HG03469 (cell line): ENCODE measurements around the gene STAT3.
"Not testable (repeated sequence)": the region's sequence is repeated elsewhere in the genome, so short reads cannot be mapped to it uniquely, and the experiment has no call there.

Experiments
- ATAC-seq: cut with Tn5 transposase; IDR thresholded peaks from one replicate; pipeline ENCODE4 v1.9.1; 2021; ENCODE audit warnings: mild to moderate bottlenecking, moderate library complexity, moderate number of reproducible peaks; ENCODE audit not compliant: unreplicated experiment

STAT3 gene

DNA sequence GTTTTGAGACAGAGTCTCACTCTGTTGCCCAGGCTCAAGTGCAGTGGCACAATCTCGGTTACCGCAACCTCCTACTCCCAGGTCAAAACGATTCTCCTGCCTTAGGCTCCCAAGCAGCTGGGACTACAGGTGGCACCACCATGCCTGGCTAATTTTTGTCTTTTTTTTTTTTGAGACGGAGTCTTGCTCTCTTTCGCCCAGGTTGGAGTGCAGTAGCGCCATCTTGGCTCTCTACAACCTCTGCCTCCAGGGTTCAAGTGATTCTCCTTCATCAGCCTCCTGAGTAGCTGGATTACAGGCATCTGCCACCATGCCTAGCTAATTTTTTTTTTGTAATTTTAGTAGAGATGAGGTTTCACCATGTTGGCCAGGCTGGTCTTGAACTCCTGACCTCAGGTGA is 70.3 kb downstream of the STAT3 start:
- not testable (repeated sequence) for ATAC-seq

DNA sequence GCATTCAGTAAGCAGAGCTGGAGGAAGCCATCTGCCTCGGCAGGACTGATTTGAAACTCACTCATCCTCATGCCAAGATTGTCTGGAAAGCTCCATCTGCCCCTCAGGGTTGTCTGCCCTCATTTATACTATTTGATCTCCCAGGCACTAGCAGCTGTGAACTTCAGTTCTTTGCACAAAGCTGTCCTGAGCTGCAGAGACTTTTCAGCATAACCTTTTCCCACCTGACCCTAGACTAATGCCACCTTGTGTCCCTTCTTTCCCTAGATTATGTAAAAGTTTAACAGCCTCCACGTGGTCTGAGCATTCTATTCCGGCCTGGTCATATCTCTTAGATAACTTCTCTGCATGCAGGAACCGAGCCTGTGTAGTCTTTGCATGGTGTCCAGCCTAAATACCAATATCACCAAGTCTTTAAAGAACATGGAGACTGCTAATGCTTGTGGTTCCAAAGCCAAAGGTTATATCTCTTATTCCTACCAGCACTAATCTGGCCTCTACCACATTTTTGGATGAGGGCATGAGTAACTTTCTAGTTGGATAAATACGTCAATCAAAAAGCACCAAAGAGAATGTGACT is 70.9 kb downstream of the STAT3 start:
- ATAC-seq, result no peak

DNA sequence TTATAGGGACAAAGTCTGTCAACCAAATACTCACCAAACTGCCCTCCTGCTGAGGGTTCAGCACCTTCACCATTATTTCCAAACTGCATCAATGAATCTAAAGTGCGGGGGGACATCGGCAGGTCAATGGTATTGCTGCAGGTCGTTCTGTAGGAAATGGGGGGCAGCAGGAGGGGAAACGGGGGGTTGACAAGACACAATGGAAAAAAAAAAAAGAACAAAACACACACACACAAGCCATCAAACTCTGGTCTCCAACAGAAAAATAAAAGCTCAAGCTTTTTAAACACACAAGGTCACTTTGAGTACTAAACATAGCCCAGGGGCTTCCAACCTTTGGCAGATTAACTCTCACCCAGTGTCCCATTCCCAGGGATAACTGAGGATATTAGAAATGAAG is 71.5 kb downstream of the STAT3 start:
- no peak for ATAC-seq

GRCh38 chr17:42315402-42316156 is 72.7 kb downstream of the STAT3 start:
- no peak for ATAC-seq

- no peak for ATAC-seq
These were observed 74.3 kb downstream of the STAT3 start for GRCh38 chr17:42313773-42314566.

DNA sequence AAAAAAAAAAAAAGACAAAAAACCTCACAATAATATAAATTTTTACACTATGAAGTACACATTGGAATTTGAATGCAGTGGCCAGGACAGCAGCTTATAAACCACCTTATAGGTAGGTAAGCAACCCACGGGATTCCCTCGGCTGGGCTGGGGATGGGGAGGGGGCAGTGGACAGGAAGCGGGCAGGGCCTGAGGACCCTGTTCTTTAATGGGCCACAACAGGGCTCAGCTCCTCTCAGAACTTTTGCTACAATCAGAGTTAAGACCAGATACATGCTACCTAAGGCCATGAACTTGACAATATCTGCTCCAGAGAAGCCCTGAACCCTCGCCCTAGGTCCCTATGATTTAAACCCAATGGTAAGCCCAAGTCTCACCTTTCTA is 74.9 kb downstream of the STAT3 start:
- ATAC-seq, result no peak

GRCh38 chr17:42312285-42313130 is 75.7 kb downstream of the STAT3 start:
- ATAC-seq, result no peak

GRCh38 chr17:42312035-42312284 is 76.3 kb downstream of the STAT3 start:
- ATAC-seq, result no peak

GRCh38 chr17:42311240-42312034 is 76.8 kb downstream of the STAT3 start:
- ATAC-seq, result no peak

GRCh38 chr17:42310787-42311215 is 77.4 kb downstream of the STAT3 start:
- no peak for ATAC-seq

GRCh38 chr17:42309986-42310786 is 78.1 kb downstream of the STAT3 start:
- no peak for ATAC-seq

DNA sequence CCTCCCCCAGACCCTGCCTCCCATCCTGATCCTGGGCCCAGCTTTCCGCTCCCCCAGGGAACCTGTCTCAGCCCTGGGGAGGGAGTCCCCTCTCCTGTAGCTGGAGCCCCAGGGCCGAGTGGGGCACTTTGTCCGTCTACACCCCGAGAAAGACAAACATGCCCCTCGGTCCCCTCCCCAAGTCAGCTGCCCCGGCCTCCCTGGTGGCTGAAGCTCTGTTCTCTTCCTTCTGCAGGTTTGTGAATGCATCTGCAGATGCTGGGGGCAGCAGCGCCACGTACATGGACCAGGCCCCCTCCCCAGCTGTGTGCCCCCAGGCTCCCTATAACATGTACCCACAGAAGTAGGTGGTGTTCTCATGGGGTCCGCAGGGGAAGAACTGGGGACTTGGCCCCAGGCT is 79.1 kb downstream of the STAT3 start:
- no peak for ATAC-seq

DNA sequence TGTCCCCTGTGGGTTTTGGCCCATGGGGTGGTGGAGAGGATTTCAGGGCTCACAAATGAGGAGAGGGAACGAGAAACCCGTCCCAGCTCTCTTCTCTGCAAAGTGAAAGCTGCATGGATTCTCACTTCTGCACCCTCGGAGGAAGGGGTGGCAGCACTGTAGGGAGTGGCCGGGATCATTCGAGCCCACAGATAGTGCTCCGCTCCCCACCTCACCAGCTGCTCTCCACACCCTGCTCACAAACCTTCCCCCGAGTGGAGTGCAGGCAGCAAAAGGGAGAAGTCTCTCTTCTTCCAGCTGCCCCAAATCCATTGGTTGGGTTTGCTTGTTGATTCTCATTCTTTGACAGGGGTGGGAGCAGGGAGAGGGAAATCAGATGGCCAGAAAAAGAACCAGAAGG is 79.8 kb downstream of the STAT3 start:
- ATAC-seq, result no peak

- ATAC-seq, result no peak
These were observed 80.8 kb downstream of the STAT3 start for GRCh38 chr17:42307362-42307927.

- ATAC-seq, result no peak
These were observed 81.9 kb downstream of the STAT3 start for GRCh38 chr17:42306385-42306667.

DNA sequence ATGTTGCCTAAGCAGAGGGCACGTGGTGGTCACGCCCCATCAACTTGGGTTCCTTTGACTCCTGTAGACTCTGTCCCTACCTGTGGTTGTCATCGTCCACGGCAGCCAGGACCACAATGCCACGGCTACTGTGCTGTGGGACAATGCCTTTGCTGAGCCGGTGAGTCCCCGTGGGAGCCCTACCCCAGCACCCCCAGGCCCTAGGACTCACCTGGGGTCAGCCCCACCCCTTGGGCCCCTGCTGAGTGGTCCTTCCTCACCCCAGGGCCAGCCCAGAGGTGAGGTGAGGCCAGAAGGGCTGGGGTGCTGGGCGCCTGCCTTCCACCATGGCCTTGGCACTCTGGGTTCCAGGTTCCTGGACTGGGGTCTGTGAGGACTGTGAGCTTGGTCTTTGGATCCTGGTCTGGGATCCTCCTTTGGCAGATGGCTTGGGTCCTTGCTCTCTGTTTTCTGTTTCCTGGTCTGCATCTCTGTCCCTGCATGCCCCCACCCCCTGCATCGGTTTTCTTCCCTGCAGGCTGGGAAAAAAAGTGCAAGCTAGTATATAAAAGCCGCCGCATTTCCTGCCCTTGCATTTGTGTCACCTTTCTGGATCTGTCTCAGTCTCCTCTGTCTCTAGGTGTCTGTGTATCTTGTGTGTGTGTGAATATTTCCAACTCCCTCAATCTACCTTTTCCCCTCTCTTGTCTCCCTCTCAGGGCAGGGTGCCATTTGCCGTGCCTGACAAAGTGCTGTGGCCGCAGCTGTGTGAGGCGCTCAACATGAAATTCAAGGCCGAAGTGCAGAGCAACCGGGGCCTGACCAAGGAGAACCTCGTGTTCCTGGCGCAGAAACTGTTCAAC is 82.5 kb downstream of the STAT3 start:
- ATAC-seq, result no peak

- not testable (repeated sequence) for ATAC-seq
These were observed 83.3 kb downstream of the STAT3 start for GRCh38 chr17:42305031-42305330.

DNA sequence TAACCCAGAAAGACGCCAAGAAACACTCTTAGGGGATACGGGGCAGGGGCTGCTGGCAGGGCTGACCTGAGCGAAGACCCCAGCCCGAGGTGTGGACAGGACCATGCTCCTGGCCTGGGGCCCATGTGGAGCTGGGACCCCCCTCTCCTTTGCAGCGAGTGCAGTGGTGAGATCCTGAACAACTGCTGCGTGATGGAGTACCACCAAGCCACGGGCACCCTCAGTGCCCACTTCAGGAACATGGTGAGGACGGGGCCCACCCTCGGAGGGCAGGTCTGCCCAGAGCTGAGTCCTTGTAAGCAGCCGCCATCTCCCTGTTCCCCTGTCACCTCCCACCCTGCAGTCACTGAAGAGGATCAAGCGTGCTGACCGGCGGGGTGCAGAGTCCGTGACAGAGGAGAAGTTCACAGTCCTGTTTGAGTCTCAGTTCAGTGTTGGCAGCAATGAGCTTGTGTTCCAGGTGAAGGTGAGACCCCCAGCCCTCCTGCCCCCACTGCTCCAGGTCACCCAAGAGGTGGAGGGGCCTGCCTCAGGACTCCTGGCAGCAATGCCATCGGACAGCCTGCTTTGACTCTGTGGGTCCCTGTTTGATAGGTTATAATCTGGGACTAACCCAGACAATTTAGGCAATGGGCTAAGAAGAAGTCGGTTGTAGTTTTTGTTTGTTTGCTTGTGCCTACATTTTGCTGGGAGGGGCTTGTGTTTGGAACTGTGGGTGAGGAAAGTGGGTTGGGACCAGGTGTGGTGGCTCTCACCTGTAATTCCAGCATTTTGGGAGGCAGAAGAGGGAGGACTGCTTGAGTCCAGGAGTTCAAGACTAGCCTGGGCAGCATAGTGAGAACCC is 83.8 kb downstream of the STAT3 start:
- ATAC-seq, result no peak
